IMR-90 (cell line): Measurements from ENCODE around the gene CDS1.
"Not testable (repeated sequence)": the region's sequence is repeated elsewhere in the genome, so short reads cannot be mapped to it uniquely, and the experiment has no call there.

Experiments used
- BHLHE40 ChIP-seq: fragments of 150-350 bp; IDR thresholded peaks from 2 replicates; pipeline ENCODE4 v1.6.1; 2016; ENCODE audit warnings: mild to moderate bottlenecking, low read depth, low read length
- CEBPB ChIP-seq: IDR thresholded peaks from 2 replicates; pipeline ENCODE4 v1.6.1; 2012; ENCODE audit warnings: low read depth, low read length, improper control_type of control experiment
- CHD1 ChIP-seq: IDR thresholded peaks from 2 replicates; pipeline ENCODE4 v1.6.1; 2012; ENCODE audit warnings: low read depth, low read length, improper control_type of control experiment
- FOS ChIP-seq: fragments of 150-350 bp; IDR thresholded peaks from 2 replicates; pipeline ENCODE4 v1.6.1; 2016; ENCODE audit warnings: low read depth, low read length
- MAFK ChIP-seq: IDR thresholded peaks from 2 replicates; pipeline ENCODE4 v1.6.1; 2012; ENCODE audit warnings: low read depth, low read length, improper control_type of control experiment
- MXI1 ChIP-seq: IDR thresholded peaks from 2 replicates; pipeline ENCODE4 v1.6.1; 2012; ENCODE audit warnings: low read depth, mild to moderate bottlenecking, low read length, moderate library complexity, borderline replicate concordance
- POLR2A ChIP-seq: IDR thresholded peaks from 2 replicates; pipeline ENCODE4 v1.6.1; 2012; ENCODE audit warnings: mild to moderate bottlenecking, low read depth, low read length
- RAD21 ChIP-seq: IDR thresholded peaks from 2 replicates; pipeline ENCODE4 v1.6.1; 2012; ENCODE audit warnings: low read length, improper control_type of control experiment
- RCOR1 ChIP-seq: IDR thresholded peaks from 2 replicates; pipeline ENCODE4 v1.6.1; 2012; ENCODE audit warnings: mild to moderate bottlenecking, low read length, improper control_type of control experiment; ENCODE audit not compliant: insufficient replicate concordance
- RFX5 ChIP-seq: IDR thresholded peaks from 2 replicates; pipeline ENCODE4 v1.8.0; 2012; ENCODE audit warnings: low read depth, mild to moderate bottlenecking, low read length, moderate library complexity
- SMC3 ChIP-seq: fragments of 150-350 bp; IDR thresholded peaks from 2 replicates; pipeline ENCODE4 v1.6.1; 2016; ENCODE audit warnings: low read depth, mild to moderate bottlenecking, antibody characterized with exemption, low read length, moderate library complexity
- TF ChIP-seq, protein P1 (sequence below): conservative IDR thresholded peaks from 2 replicates; pipeline ENCODE4 v1.5.1; 2012; ENCODE audit warnings: mild to moderate bottlenecking, low read depth, low read length, improper control_type of control experiment
- TF ChIP-seq, protein P2 (sequence below): fragments of 150-350 bp; IDR thresholded peaks from 2 replicates; pipeline ENCODE4 v1.6.1; 2016; ENCODE audit warnings: low read depth, mild to moderate bottlenecking, low read length, moderate library complexity, borderline replicate concordance
- TF ChIP-seq, protein P3 (sequence below): fragments of 150-350 bp; IDR thresholded peaks from 2 replicates; pipeline ENCODE4 v1.6.1; 2017; ENCODE audit warnings: mild to moderate bottlenecking, antibody characterized with exemption, low read length, low read depth

DNA sequence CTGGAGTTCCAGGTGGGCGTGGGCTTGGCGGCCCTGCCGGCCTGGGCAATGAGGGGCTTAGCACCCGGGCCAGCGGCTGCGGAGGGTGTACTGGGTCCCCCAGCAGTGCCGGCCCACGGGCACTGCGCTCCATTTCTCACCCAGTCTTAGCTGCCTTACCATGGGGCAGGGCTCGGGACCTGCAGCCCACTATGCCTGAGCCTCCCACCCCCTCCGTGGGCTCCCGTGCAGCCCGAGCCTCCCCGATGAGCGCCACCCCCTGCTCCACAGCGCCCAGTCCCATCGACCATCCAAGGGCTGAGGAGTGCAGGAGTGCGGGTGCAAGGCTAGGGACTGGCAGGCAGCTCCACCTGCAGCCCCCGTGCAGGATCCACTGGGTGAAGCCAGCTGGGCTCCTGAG lies 81.8 kb downstream of the CDS1 start:
- TF ChIP-seq, protein P1, sequence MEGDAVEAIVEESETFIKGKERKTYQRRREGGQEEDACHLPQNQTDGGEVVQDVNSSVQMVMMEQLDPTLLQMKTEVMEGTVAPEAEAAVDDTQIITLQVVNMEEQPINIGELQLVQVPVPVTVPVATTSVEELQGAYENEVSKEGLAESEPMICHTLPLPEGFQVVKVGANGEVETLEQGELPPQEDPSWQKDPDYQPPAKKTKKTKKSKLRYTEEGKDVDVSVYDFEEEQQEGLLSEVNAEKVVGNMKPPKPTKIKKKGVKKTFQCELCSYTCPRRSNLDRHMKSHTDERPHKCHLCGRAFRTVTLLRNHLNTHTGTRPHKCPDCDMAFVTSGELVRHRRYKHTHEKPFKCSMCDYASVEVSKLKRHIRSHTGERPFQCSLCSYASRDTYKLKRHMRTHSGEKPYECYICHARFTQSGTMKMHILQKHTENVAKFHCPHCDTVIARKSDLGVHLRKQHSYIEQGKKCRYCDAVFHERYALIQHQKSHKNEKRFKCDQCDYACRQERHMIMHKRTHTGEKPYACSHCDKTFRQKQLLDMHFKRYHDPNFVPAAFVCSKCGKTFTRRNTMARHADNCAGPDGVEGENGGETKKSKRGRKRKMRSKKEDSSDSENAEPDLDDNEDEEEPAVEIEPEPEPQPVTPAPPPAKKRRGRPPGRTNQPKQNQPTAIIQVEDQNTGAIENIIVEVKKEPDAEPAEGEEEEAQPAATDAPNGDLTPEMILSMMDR, result not testable (repeated sequence)
- not testable (repeated sequence) for TF ChIP-seq FOS, POLR2A, CEBPB, BHLHE40, RAD21, MAFK, MXI1, RCOR1, RFX5, CHD1, SMC3
- TF ChIP-seq, protein P2, sequence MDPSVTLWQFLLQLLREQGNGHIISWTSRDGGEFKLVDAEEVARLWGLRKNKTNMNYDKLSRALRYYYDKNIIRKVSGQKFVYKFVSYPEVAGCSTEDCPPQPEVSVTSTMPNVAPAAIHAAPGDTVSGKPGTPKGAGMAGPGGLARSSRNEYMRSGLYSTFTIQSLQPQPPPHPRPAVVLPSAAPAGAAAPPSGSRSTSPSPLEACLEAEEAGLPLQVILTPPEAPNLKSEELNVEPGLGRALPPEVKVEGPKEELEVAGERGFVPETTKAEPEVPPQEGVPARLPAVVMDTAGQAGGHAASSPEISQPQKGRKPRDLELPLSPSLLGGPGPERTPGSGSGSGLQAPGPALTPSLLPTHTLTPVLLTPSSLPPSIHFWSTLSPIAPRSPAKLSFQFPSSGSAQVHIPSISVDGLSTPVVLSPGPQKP, result not testable (repeated sequence)
- TF ChIP-seq, protein P3, sequence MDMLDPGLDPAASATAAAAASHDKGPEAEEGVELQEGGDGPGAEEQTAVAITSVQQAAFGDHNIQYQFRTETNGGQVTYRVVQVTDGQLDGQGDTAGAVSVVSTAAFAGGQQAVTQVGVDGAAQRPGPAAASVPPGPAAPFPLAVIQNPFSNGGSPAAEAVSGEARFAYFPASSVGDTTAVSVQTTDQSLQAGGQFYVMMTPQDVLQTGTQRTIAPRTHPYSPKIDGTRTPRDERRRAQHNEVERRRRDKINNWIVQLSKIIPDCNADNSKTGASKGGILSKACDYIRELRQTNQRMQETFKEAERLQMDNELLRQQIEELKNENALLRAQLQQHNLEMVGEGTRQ, result not testable (repeated sequence)
